Measurements from ENCODE around the gene VCAM1. TPM values are rescaled to one million over a fixed set of nuclear protein-coding genes. Genes with fewer than 3 reads are reported as not detected.

VCAM1 gene
- polyA plus RNA-seq, 2 of the 4 experiments (the other 2 are of a cell fraction) = 0.04 TPM; not detected in 1

DNA sequence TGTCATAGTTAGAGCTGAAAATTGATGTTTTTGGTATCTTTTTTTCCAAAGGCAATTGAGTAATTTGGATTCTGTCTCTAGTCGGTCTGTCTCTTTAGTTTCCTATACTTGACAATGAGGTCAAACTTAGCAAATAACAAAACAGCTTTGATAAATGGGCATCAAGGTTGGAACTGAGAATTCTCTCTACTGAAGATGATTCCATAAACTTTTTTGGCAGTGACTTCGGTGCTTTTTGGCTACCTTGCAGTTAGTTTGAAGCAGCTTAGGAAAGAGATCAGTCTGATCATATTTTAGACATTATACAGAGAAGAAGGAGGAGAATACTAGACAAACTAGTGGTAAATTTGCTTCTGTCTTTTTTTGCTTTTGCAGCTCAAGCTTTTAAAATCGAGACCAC, 559 bp downstream of the VCAM1 start:
- Histone ChIP-seq H3K4me1 (no peaks in the 10 kb centered on the region), H3K27ac (no peak overlapping the region), H3K4me2 (no peak overlapping the region), H3K4me3 (no peak overlapping the region), H3K9me3 (no peaks in the 10 kb centered on the region)
- no peak for ATAC-seq
- 69% methylated on average over 3 of the region's 3 CpGs for WGBS (ENCODE audit: missing lambda C conversion rate)
- ChIA-PET POLR2A (no interaction called here), CTCF (no interaction called here)
- no peak for FAIRE-seq
- DNase-seq (ENCODE audit: low read depth in 1 of 2, low spot score in 1 of 2) = no peak
- TF ChIP-seq HOXA7 (CRISPR knock-in tag; IDR thresholded peaks at IDR 0.05) (no peak), RCOR1 (IDR thresholded peaks at IDR 0.05; ENCODE audit: low read depth, low read length) (no peak), TP53 (CRISPR knock-in tag; IDR thresholded peaks at IDR 0.05) (no peak), RAD21 (conservative IDR thresholded peaks at IDR 0.05 in 1 of 2, IDR thresholded peaks at IDR 0.05 in 1 of 2) (no peak), HOXB5 (CRISPR knock-in tag; IDR thresholded peaks at IDR 0.05) (no peak), EHMT2 (IDR thresholded peaks at IDR 0.05; ENCODE audit: low read depth) (no peak), RFX5 (IDR thresholded peaks at IDR 0.05) (no peak), EHF (CRISPR knock-in tag; IDR thresholded peaks at IDR 0.05) (no peak), RNF2 (IDR thresholded peaks at IDR 0.05; ENCODE audit: borderline replicate concordance, low read depth) (no peak), NPAS2 (CRISPR knock-in tag; IDR thresholded peaks at IDR 0.05; ENCODE audit: borderline replicate concordance) (no peak)
- TF ChIP-seq, protein P1, sequence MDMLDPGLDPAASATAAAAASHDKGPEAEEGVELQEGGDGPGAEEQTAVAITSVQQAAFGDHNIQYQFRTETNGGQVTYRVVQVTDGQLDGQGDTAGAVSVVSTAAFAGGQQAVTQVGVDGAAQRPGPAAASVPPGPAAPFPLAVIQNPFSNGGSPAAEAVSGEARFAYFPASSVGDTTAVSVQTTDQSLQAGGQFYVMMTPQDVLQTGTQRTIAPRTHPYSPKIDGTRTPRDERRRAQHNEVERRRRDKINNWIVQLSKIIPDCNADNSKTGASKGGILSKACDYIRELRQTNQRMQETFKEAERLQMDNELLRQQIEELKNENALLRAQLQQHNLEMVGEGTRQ (IDR thresholded peaks at IDR 0.05) = no peak
- TF ChIP-seq, protein P2, sequence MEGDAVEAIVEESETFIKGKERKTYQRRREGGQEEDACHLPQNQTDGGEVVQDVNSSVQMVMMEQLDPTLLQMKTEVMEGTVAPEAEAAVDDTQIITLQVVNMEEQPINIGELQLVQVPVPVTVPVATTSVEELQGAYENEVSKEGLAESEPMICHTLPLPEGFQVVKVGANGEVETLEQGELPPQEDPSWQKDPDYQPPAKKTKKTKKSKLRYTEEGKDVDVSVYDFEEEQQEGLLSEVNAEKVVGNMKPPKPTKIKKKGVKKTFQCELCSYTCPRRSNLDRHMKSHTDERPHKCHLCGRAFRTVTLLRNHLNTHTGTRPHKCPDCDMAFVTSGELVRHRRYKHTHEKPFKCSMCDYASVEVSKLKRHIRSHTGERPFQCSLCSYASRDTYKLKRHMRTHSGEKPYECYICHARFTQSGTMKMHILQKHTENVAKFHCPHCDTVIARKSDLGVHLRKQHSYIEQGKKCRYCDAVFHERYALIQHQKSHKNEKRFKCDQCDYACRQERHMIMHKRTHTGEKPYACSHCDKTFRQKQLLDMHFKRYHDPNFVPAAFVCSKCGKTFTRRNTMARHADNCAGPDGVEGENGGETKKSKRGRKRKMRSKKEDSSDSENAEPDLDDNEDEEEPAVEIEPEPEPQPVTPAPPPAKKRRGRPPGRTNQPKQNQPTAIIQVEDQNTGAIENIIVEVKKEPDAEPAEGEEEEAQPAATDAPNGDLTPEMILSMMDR (IDR thresholded peaks at IDR 0.05) = no peak
- TF ChIP-seq, protein P3, sequence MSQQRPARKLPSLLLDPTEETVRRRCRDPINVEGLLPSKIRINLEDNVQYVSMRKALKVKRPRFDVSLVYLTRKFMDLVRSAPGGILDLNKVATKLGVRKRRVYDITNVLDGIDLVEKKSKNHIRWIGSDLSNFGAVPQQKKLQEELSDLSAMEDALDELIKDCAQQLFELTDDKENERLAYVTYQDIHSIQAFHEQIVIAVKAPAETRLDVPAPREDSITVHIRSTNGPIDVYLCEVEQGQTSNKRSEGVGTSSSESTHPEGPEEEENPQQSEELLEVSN (IDR thresholded peaks at IDR 0.05; ENCODE audit: borderline replicate concordance, low read depth) = no peak
- TF ChIP-seq, protein P4, sequence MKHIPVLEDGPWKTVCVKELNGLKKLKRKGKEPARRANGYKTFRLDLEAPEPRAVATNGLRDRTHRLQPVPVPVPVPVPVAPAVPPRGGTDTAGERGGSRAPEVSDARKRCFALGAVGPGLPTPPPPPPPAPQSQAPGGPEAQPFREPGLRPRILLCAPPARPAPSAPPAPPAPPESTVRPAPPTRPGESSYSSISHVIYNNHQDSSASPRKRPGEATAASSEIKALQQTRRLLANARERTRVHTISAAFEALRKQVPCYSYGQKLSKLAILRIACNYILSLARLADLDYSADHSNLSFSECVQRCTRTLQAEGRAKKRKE (CRISPR knock-in tag; IDR thresholded peaks at IDR 0.05; ENCODE audit: low read depth) = no peak
- TF ChIP-seq, protein P5, sequence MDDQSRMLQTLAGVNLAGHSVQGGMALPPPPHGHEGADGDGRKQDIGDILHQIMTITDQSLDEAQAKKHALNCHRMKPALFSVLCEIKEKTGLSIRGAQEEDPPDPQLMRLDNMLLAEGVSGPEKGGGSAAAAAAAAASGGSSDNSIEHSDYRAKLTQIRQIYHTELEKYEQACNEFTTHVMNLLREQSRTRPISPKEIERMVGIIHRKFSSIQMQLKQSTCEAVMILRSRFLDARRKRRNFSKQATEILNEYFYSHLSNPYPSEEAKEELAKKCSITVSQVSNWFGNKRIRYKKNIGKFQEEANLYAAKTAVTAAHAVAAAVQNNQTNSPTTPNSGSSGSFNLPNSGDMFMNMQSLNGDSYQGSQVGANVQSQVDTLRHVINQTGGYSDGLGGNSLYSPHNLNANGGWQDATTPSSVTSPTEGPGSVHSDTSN (IDR thresholded peaks at IDR 0.05) = no peak

DNA sequence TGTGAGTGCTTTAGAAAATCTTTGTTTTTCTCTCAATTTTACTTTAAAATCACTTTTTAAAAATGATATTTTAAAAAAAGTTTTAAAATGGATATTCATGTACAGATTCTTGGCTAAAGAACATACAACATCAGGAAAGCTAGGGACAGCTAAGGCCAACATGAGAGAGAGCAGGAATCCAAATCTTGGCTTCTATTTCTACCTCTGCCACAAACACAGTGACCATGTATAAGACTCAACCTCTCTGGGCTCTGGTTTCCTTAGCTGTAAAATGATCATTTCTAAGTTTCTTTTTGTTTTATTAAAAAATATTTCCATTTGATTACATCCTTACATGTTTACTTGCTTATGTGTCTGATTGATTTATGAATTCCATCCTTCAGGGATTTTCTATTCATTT, 1.2 kb downstream of the VCAM1 start:
- ChIA-PET POLR2A (no interaction called here), CTCF (interaction anchor here (1.1 kb wide), 2 partner anchors 8 to 143 kb away, joined by 3 read pairs; no protein-coding TSS in a partner anchor)
- TF ChIP-seq ZC3H11A (IDR thresholded peaks at IDR 0.05) = no peak
- TF ChIP-seq, protein P6, sequence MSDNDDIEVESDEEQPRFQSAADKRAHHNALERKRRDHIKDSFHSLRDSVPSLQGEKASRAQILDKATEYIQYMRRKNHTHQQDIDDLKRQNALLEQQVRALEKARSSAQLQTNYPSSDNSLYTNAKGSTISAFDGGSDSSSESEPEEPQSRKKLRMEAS (IDR thresholded peaks at IDR 0.05) = no peak
- H3K27ac ChIP-seq = no peak overlapping the region
- FAIRE-seq = no peak
- H3K9me3 ChIP-seq = no peaks in the 10 kb centered on the region
- no peak for DNase-seq (ENCODE audit: low read depth in 1 of 2, low spot score in 1 of 2)
- H3K4me2 ChIP-seq = no peak overlapping the region
- H3K4me1 ChIP-seq = no peaks in the 10 kb centered on the region
- no peak overlapping the region for H3K4me3 ChIP-seq
- no peak for ATAC-seq

Measured in A549 (cell line).